HEK293T (cell line): Measurements from ENCODE around the gene SRGAP1.

ENCODE experiments used
- CTBP1 ChIP-seq: fragments of 450-650 bp; IDR thresholded peaks from 2 replicates; pipeline ENCODE4 v1.6.1; 2016; ENCODE audit warnings: borderline replicate concordance
- SP1 ChIP-seq: fragments of 450-650 bp; IDR thresholded peaks from 2 replicates; pipeline ENCODE4 v1.6.1; 2017

DNA sequence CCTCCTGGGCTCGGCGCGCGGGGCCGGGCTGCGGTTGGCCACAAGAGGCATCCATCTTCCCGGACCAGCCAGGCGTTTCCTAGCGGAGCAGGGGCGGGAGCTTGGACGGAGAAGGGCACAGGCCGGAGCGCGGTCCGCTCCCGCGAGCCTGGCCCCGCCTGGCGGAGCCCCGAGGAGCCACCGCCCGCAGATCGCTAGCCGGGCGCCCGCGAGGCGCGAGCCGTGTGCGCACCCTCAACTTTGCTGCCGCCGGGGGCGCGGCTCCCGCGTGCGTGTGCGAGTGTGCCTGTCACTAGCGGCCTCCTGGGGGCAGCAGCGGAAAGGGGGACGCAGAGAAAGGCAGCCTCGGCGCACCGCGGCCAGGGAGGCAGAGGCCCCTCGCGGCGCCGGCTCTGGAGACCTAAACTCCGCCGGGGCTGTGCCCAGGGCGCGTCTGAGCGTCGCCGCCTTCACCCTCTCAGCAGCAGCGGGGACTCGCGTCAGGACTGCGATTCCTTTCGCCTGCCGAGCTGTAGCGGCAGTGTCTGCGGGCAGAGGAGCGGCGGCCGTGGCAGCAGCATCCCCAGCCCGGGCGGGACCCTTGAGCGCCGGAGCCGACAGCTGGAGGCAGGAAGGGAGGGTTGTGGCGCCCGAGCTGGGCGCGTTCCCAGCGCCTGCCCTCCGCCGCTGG lies 644 bp upstream of the SRGAP1 start:
- TF ChIP-seq SP1 (no peak), CTBP1 (peak; percentile 65)
